K562 (cell line): ENCODE measurements around the gene C6orf47. TPM values are rescaled to one million over a fixed set of nuclear protein-coding genes. Genes with fewer than 3 reads are reported as not detected.

ENCODE experiments used
- CHCHD3 ChIP-seq: fragments of 250-450 bp; sonication (Bioruptor Pico); IDR thresholded peaks from 2 replicates; pipeline ENCODE4 v2.1.2; 2022; ENCODE audit warnings: mild to moderate bottlenecking
- CSDE1 ChIP-seq, 2 experiments: fragments of 450-650 bp; IDR thresholded peaks; 2 replicates each; pipeline ENCODE4 v1.6.1; 2016; ENCODE audit warnings: mild to moderate bottlenecking in 1 of 2
- DPF2 ChIP-seq: fragments of 450-650 bp; IDR thresholded peaks from 2 replicates; pipeline ENCODE4 v1.6.1; 2016
- FOXP1 ChIP-seq: sonication (generic); formaldehyde crosslinking; IDR thresholded peaks from 2 replicates; pipeline ENCODE4 v1.8.0; 2022; ENCODE audit warnings: mild to moderate bottlenecking, missing genetic modification reagents
- GATAD2A ChIP-seq: fragments of 450-650 bp; IDR thresholded peaks from 2 replicates; pipeline ENCODE4 v1.6.1; 2017
- GATAD2B ChIP-seq: fragments of 450-650 bp; IDR thresholded peaks from 2 replicates; pipeline ENCODE4 v1.6.1; 2017; ENCODE audit warnings: mild to moderate bottlenecking, borderline replicate concordance
- HMG20A ChIP-seq: fragments of 450-650 bp; formaldehyde crosslinking; conservative IDR thresholded peaks from 2 replicates; pipeline ENCODE4 v1.4.0; 2020; ENCODE audit warnings: mild to moderate bottlenecking, mixed read lengths
- HOMEZ ChIP-seq: fragments of 250-450 bp; sonication (Bioruptor Pico); IDR thresholded peaks from 2 replicates; pipeline ENCODE4 v1.4.0; 2020; ENCODE audit warnings: mild to moderate bottlenecking, moderate library complexity
- JUN ChIP-seq, 2 experiments: sonication (generic) in 1 of 2; formaldehyde crosslinking in 1 of 2; IDR thresholded peaks; 2 replicates each; pipeline versions ENCODE4 v1.6.1 to v1.8.0; 2012 to 2022; ENCODE audit warnings: borderline replicate concordance in 2 of 2, mild to moderate bottlenecking in 2 of 2, improper control_type of control experiment in 1 of 2, low read depth in 1 of 2, low read length in 1 of 2, missing genetic modification reagents in 1 of 2
- NFE2 ChIP-seq: IDR thresholded peaks from 2 replicates; pipeline ENCODE4 v1.6.1; 2014; ENCODE audit warnings: antibody characterized with exemption, low read depth
- PHF20 ChIP-seq: fragments of 450-650 bp; IDR thresholded peaks from 2 replicates; pipeline ENCODE4 v1.6.1; 2018; ENCODE audit not compliant: partially characterized antibody
- RBM14 ChIP-seq: fragments of 200-400 bp; formaldehyde crosslinking; IDR thresholded peaks from 2 replicates; pipeline ENCODE4 v1.6.1; 2018; ENCODE audit warnings: low read depth, mild to moderate bottlenecking, low read length, moderate library complexity, borderline replicate concordance; ENCODE audit not compliant: insufficient read depth
- SNAPC5 ChIP-seq: fragments of 250-450 bp; sonication (Bioruptor Pico); IDR thresholded peaks from 2 replicates; pipeline ENCODE4 v1.8.0; 2021; ENCODE audit warnings: moderate library complexity, mild to moderate bottlenecking, inconsistent platforms
- SRSF3 ChIP-seq: fragments of 200-400 bp; formaldehyde crosslinking; IDR thresholded peaks from 2 replicates; pipeline ENCODE4 v1.6.1; 2016; ENCODE audit warnings: mild to moderate bottlenecking, low read length, moderate library complexity; ENCODE audit not compliant: insufficient read depth
- TFAM ChIP-seq: fragments of 250-450 bp; sonication (Bioruptor Pico); conservative IDR thresholded peaks from 2 replicates; pipeline ENCODE4 v1.5.0; 2021; ENCODE audit warnings: mild to moderate bottlenecking, moderate library complexity
- YY1 ChIP-seq, 3 experiments: IDR thresholded peaks; 2 replicates each; pipeline ENCODE4 v1.6.1; 2011; ENCODE audit warnings: low read length in 2 of 3, mild to moderate bottlenecking in 2 of 3, moderate library complexity in 2 of 3, borderline replicate concordance in 1 of 3, control low read depth in 1 of 3, low read depth in 1 of 3; ENCODE audit not compliant: insufficient read depth in 3 of 3, insufficient replicate concordance in 2 of 3, control insufficient read depth in 1 of 3, insufficient read length in 1 of 3; ENCODE audit errors: extremely low read depth in 1 of 3
- ZKSCAN3 ChIP-seq: fragments of 250-450 bp; sonication (Bioruptor Pico); IDR thresholded peaks from 2 replicates; pipeline ENCODE4 v1.4.0; 2020
- ZKSCAN8 ChIP-seq: fragments of 200-800 bp; sonication (Bioruptor generic); IDR thresholded peaks from 2 replicates; pipeline ENCODE4 v1.6.1; 2016; ENCODE audit warnings: missing genetic modification characterization, missing compliant biosample characterization
- ZNF134 ChIP-seq: fragments of 250-450 bp; sonication (Bioruptor Pico); conservative IDR thresholded peaks from 2 replicates; pipeline ENCODE4 v1.4.0; 2020
- ZNF699 ChIP-seq: fragments of 250-450 bp; sonication (Bioruptor Pico); IDR thresholded peaks from 2 replicates; pipeline ENCODE4 v1.8.0; 2021; ENCODE audit warnings: mild to moderate bottlenecking, moderate library complexity; ENCODE audit not compliant: insufficient replicate concordance
- ZZZ3 ChIP-seq: fragments of 450-650 bp; IDR thresholded peaks from 2 replicates; pipeline ENCODE4 v1.6.1; 2016; ENCODE audit warnings: antibody characterized with exemption, mild to moderate bottlenecking, moderate library complexity
- polyA plus RNA-seq, 8 experiments: library from polyadenylated mRNA; depleted of rRNA in 4 of 8; stranded (reverse) in 5 of 8; unstranded in 3 of 8; fragments of >200 nt; fragmentation: Nextera tagmentation in 2 of 8; fragmentation: Illumina TruSeq in 1 of 8; extraction: Ambion mirVana in 2 of 8; extraction: Trizol in 1 of 8; gene quantifications; 2 replicates each; pipeline versions ENCODE4 v1.2.1 to v1.2.3, GENCODE V29; 2011 to 2014; ENCODE audit warnings: inconsistent platforms in 1 of 8, missing spikeins in 1 of 8
- total RNA-seq, 7 experiments: library from RNA; depleted of rRNA in 6 of 7; stranded (reverse); fragments of >200 nt in 6 of 7; fragmentation: Illumina TruSeq in 2 of 7; extraction: Trizol in 2 of 7; gene quantifications; 2 replicates each; pipeline versions ENCODE4 v1.2.1 to v1.2.3, GENCODE V29; 2011 to 2021; ENCODE audit warnings: low replicate concordance in 1 of 7
- TF ChIP-seq, protein P1 (sequence below): sonication (generic); formaldehyde crosslinking; IDR thresholded peaks from 2 replicates; pipeline ENCODE4 v1.8.0; 2022; ENCODE audit warnings: mild to moderate bottlenecking, missing genetic modification reagents

The C6orf47 gene
- total and polyA plus RNA-seq, 9 of the 15 experiments (the other 6 are each of a cell fraction or from before 2014, with no cell fraction given) = 0.14 to 43.8 (median 27.0) TPM

DNA sequence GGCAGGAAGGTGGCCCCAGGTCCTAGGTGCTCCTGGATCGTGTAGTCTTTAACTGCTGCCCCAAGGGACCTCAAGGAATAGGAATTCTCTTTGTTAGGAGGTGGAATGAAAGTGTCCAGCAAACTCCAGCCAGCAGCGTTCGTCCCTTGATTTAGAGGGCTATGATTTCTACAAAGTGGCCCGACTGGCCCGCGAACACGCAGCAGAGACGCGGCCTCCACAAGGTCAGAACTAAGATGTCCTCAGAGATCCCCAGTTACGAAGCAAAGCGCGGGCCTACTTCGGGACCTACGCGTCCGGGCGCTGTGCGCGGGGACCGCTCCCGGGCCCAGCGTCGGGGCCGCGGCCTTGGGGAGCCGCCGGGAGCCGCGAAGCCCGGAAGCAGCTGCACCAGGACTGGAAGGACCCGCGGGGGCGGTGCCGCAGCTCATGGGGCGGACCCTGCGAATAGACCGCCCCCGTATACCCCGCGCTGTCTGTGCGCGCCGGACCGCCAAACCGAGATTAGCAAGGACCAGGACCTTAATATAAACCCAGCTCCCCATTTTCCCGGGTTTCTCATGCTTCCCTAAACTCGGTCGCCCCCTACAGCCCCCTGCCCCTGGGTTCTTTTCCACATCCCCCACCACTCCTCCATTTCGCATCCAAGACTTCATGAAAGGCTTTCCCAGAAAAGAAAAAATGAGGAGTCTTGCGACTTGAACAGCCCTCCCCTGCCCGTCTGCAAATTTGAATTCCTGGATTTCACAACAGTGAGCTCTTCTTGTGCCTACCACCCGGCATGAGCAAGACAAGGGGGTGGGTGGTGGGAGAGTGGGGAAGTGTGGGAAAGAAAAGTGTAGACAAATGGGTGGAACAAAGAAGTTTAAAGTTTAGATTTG lies at the start of gene C6orf47 (continued):
- peak; percentile 59; the same call in 1 of the 2 replicates for TF ChIP-seq JUN (IDR thresholded peaks at IDR 0.05; ENCODE audit: borderline replicate concordance, low read depth, low read length)
- no peak for TF ChIP-seq JUN (CRISPR knock-in tag; IDR thresholded peaks at IDR 0.05; ENCODE audit: borderline replicate concordance)
- TF ChIP-seq DPF2 = peak; percentile 63
- TF ChIP-seq CSDE1 (IDR thresholded peaks at IDR 0.05) = no peak
- no peak for TF ChIP-seq SNAPC5 (CRISPR knock-in tag)
- TF ChIP-seq GATAD2A = no peak
- no peak for TF ChIP-seq ZNF699 (CRISPR knock-in tag)
- TF ChIP-seq, protein P1, sequence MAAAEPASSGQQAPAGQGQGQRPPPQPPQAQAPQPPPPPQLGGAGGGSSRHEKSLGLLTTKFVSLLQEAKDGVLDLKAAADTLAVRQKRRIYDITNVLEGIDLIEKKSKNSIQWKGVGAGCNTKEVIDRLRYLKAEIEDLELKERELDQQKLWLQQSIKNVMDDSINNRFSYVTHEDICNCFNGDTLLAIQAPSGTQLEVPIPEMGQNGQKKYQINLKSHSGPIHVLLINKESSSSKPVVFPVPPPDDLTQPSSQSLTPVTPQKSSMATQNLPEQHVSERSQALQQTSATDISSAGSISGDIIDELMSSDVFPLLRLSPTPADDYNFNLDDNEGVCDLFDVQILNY = no peak
- no peak for TF ChIP-seq ZKSCAN3 (CRISPR knock-in tag)
- 0 out of 2 replicates have a peak, but pooled peaks have one; percentile 5 for TF ChIP-seq ZNF134
- no peak for TF ChIP-seq ZKSCAN8
- peak in 2 of 3 experiments; percentile 80 to 85 for TF ChIP-seq YY1 (IDR thresholded peaks at IDR 0.05; ENCODE audit: borderline replicate concordance in 1 of 3, control insufficient read depth in 1 of 3, extremely low read depth in 1 of 3, insufficient read depth in 3 of 3, insufficient read length in 1 of 3, insufficient replicate concordance in 2 of 3, low read depth in 1 of 3, low read length in 2 of 3)
- no peak for TF ChIP-seq NFE2
- no peak for TF ChIP-seq PHF20
- TF ChIP-seq FOXP1 = peak; percentile 88; the same call in 1 of the 2 replicates
- peak; percentile 27 for TF ChIP-seq CHCHD3 (CRISPR knock-in tag)
- TF ChIP-seq RBM14 = 0 out of 2 replicates have a peak, but pooled peaks have one; percentile 31
- no peak for TF ChIP-seq GATAD2B
- TF ChIP-seq HMG20A (CRISPR knock-in tag) = no peak; the same call in 1 of the 2 replicates
- TF ChIP-seq SRSF3 = no peak
- TF ChIP-seq ZZZ3 = no peak
- TF ChIP-seq HOMEZ = no peak
- TF ChIP-seq TFAM (CRISPR knock-in tag) = no peak
